HepG2 (cell line): ENCODE results near the gene C2CD2. TPM values are rescaled to one million over a fixed set of nuclear protein-coding genes. Genes with fewer than 3 reads are reported as not detected.

Experiments
- SRSF9 ChIP-seq: fragments of 200-400 bp; formaldehyde crosslinking; IDR thresholded peaks from 2 replicates; pipeline ENCODE4 v1.6.1; 2018; ENCODE audit warnings: borderline replicate concordance, mild to moderate bottlenecking, low read depth, low read length; ENCODE audit not compliant: insufficient read depth, poor library complexity, severe bottlenecking
- TEF ChIP-seq: sonication (generic); formaldehyde crosslinking; IDR thresholded peaks from 2 replicates; pipeline ENCODE4 v1.5.0; 2020; ENCODE audit warnings: missing genetic modification reagents
- ZHX1 ChIP-seq: sonication (generic); formaldehyde crosslinking; IDR thresholded peaks from 2 replicates; pipeline ENCODE4 v1.8.1; 2022; ENCODE audit warnings: low read depth, mild to moderate bottlenecking, missing genetic modification reagents
- polyA plus RNA-seq, 8 experiments: library from polyadenylated mRNA; depleted of rRNA in 3 of 8; stranded (reverse) in 7 of 8; unstranded in 1 of 8; fragments of >200 nt; fragmentation: Illumina TruSeq in 4 of 8; extraction: Trizol in 4 of 8; gene quantifications; 2 replicates each; pipeline versions ENCODE4 v1.2.1 to v1.2.3, GENCODE V29; 2011 to 2016; ENCODE audit warnings: low read depth in 4 of 8, missing spikeins in 1 of 8, mixed read lengths in 1 of 8; ENCODE audit not compliant: insufficient read depth in 1 of 8
- total RNA-seq, 5 experiments: library from RNA; depleted of rRNA; stranded (reverse); fragments of >200 nt; fragmentation: Illumina TruSeq; extraction: Trizol; gene quantifications; 2 replicates each; pipeline ENCODE4 v1.2.3, GENCODE V29; 2016; ENCODE audit warnings: low read depth in 1 of 5
- TF ChIP-seq, protein P1 (sequence below): sonication (generic); formaldehyde crosslinking; IDR thresholded peaks from 2 replicates; pipeline ENCODE4 v1.4.0; 2020; ENCODE audit warnings: missing genetic modification reagents

Gene C2CD2
- total and polyA plus RNA-seq, 2 of the 13 experiments (the other 11 are each of a cell fraction or from before 2014, with no cell fraction given), result 12.5 to 19.7 TPM

GRCh38 chr21:41932576-41933312, 21.1 kb downstream of the C2CD2 start (continued):
- peak; percentile 59; the same call in 1 of the 2 replicates for TF ChIP-seq TEF
- no peak for TF ChIP-seq SRSF9
- TF ChIP-seq ZHX1 (CRISPR knock-in tag), result no peak
- TF ChIP-seq, protein P1, sequence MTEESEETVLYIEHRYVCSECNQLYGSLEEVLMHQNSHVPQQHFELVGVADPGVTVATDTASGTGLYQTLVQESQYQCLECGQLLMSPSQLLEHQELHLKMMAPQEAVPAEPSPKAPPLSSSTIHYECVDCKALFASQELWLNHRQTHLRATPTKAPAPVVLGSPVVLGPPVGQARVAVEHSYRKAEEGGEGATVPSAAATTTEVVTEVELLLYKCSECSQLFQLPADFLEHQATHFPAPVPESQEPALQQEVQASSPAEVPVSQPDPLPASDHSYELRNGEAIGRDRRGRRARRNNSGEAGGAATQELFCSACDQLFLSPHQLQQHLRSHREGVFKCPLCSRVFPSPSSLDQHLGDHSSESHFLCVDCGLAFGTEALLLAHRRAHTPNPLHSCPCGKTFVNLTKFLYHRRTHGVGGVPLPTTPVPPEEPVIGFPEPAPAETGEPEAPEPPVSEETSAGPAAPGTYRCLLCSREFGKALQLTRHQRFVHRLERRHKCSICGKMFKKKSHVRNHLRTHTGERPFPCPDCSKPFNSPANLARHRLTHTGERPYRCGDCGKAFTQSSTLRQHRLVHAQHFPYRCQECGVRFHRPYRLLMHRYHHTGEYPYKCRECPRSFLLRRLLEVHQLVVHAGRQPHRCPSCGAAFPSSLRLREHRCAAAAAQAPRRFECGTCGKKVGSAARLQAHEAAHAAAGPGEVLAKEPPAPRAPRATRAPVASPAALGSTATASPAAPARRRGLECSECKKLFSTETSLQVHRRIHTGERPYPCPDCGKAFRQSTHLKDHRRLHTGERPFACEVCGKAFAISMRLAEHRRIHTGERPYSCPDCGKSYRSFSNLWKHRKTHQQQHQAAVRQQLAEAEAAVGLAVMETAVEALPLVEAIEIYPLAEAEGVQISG (CRISPR knock-in tag), result 0 out of 2 replicates have a peak, but pooled peaks have one; percentile 6
